SK-N-MC (cell line): ENCODE data around the gene PHC3.

ENCODE experiments used
- EZH2 ChIP-seq: fragments of 200-600 bp; sonication (generic); IDR thresholded peaks from one replicate; pipeline ENCODE4 v1.6.1; 2017; ENCODE audit warnings: antibody characterized with exemption
- POLR2AphosphoS5 ChIP-seq: IDR thresholded peaks from 2 replicates; pipeline ENCODE4 v1.6.1; 2012; ENCODE audit warnings: mild to moderate bottlenecking, low read depth, low read length, borderline replicate concordance

- no peak for TF ChIP-seq EZH2
- TF ChIP-seq POLR2AphosphoS5: no peak
Measured at GRCh38 chr3:170149016-170149415, 32.5 kb downstream of the PHC3 start.
